Measurements from ENCODE around the gene OR5C1. TPM values are rescaled to one million over a fixed set of nuclear protein-coding genes. Genes with fewer than 3 reads are reported as not detected.
"Not testable (repeated sequence)": the region's sequence is repeated elsewhere in the genome, so short reads cannot be mapped to it uniquely, and the experiment has no call there.

OR5C1 gene
- total and polyA plus RNA-seq, 8 donors = not detected

DNA sequence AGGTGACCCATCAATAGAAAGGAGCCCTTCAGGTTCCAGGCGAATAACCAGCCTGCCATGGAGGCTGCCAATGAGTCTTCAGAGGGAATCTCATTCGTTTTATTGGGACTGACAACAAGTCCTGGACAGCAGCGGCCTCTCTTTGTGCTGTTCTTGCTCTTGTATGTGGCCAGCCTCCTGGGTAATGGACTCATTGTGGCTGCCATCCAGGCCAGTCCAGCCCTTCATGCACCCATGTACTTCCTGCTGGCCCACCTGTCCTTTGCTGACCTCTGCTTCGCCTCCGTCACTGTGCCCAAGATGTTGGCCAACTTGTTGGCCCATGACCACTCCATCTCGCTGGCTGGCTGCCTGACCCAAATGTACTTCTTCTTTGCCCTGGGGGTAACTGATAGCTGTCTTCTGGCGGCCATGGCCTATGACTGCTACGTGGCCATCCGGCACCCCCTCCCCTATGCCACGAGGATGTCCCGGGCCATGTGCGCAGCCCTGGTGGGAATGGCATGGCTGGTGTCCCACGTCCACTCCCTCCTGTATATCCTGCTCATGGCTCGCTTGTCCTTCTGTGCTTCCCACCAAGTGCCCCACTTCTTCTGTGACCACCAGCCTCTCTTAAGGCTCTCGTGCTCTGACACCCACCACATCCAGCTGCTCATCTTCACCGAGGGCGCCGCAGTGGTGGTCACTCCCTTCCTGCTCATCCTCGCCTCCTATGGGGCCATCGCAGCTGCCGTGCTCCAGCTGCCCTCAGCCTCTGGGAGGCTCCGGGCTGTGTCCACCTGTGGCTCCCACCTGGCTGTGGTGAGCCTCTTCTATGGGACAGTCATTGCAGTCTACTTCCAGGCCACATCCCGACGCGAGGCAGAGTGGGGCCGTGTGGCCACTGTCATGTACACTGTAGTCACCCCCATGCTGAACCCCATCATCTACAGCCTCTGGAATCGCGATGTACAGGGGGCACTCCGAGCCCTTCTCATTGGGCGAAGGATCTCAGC, 11.6 kb downstream of the OR5C1 start, which contains the start of gene OR1K1:
OR1K1 (plus strand) TSS at position 58 of the 995 bp plus-strand sequence; CDS start at position 58, 0 bp downstream.
- no peak within 1 kb of the TSS for H3K4me3 ChIP-seq
- WGBS, 2 donors = 90 to 96% methylated on average over 30 of the region's 30 CpGs
- ATAC-seq = no peak
- H3K9me3 ChIP-seq = no peaks in the 10 kb centered on the region
- FAIRE-seq = no peak
- TF ChIP-seq, protein P1, sequence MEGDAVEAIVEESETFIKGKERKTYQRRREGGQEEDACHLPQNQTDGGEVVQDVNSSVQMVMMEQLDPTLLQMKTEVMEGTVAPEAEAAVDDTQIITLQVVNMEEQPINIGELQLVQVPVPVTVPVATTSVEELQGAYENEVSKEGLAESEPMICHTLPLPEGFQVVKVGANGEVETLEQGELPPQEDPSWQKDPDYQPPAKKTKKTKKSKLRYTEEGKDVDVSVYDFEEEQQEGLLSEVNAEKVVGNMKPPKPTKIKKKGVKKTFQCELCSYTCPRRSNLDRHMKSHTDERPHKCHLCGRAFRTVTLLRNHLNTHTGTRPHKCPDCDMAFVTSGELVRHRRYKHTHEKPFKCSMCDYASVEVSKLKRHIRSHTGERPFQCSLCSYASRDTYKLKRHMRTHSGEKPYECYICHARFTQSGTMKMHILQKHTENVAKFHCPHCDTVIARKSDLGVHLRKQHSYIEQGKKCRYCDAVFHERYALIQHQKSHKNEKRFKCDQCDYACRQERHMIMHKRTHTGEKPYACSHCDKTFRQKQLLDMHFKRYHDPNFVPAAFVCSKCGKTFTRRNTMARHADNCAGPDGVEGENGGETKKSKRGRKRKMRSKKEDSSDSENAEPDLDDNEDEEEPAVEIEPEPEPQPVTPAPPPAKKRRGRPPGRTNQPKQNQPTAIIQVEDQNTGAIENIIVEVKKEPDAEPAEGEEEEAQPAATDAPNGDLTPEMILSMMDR (IDR thresholded peaks at IDR 0.05) = no peak
- H3K36me3 ChIP-seq = no peaks in the 10 kb centered on the region
- no peak within 1 kb of the TSS for H3K27ac ChIP-seq
- no peaks in the 10 kb centered on the region for H3K4me1 ChIP-seq
- no peak for DNase-seq
- H3K27me3 ChIP-seq = no peaks in the 10 kb centered on the region
- intact Hi-C loops (cut with DNase I) = no loop called here

DNA sequence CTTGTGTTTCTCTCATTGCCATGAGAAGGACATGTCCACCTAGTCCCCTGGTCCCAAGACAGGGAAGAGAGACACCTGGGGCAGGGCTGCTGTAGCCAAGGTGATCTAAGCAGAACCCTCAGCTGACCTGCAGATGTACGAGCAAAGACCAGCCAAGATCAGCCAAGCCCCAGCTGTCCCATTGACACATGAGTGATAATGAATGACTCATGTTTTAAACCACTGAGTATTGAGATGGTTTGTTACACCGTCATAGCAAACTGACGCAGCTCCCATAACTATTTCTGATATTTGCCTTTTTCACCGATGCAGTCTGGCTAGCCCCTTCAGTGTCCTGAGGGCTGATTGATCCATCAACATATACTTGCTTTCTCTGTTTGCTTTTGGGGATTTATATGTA, 17.9 kb downstream of the OR5C1 start:
- no peaks in the 10 kb centered on the region for H3K36me3 ChIP-seq
- TF ChIP-seq, protein P1 (IDR thresholded peaks at IDR 0.05) = no peak
- intact Hi-C loops (cut with DNase I) = no loop called here
- no peaks in the 10 kb centered on the region for H3K27me3 ChIP-seq
- H3K27ac ChIP-seq = no peak overlapping the region
- WGBS, 2 donors = 94 to 97% methylated on average over 4 of the region's 4 CpGs
- H3K9me3 ChIP-seq = no peaks in the 10 kb centered on the region
- H3K4me3 ChIP-seq = no peak overlapping the region
- peaks cover 3 to 7% (median 4%) of the 10 kb centered on the region in 3 donors for H3K4me1 ChIP-seq
- no peak for FAIRE-seq
- no peak for ATAC-seq
- DNase-seq = no peak

DNA sequence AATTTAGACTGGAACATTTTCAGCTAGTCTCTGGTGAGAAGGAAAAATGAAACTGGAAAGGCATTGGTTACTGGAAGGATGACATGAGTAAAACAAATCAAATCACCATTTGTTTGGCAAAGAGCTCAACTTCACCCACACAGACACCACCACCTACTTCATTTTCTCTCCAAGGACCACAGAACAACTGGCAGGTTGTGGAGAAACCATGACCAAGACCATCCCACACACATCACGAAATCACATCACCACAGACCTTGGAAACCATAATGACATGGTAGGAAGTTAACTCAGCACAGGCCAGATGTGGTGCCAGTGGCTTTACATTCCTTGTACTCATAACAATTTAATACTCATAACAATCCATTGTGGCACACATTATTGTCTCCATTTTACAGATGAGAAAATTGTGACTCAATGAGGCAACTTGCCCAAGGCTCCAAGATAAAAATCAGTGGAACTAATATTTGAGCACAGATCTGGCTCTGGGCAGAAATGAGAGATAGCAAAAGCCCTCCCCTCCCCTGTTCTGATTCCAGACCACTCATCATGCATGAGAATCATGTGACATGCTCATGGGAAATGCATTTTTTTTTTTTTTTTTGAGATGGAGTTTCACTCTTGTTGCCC, 18.7 kb downstream of the OR5C1 start:
- no peaks in the 10 kb centered on the region for H3K27me3 ChIP-seq
- TF ChIP-seq, protein P1 (IDR thresholded peaks at IDR 0.05) = no peak
- DNase-seq = no peak
- no peak for FAIRE-seq
- H3K27ac ChIP-seq = no peak overlapping the region
- no peaks in the 10 kb centered on the region for H3K36me3 ChIP-seq
- intact Hi-C loops (cut with DNase I) = no loop called here
- no peak for ATAC-seq
- no peaks in the 10 kb centered on the region for H3K9me3 ChIP-seq
- no peak overlapping the region for H3K4me3 ChIP-seq
- WGBS, 2 donors = 85 to 89% methylated on average over 1 of the region's 1 CpG
- H3K4me1 ChIP-seq = peaks cover 3 to 7% (median 4%) of the 10 kb centered on the region in 3 donors

DNA sequence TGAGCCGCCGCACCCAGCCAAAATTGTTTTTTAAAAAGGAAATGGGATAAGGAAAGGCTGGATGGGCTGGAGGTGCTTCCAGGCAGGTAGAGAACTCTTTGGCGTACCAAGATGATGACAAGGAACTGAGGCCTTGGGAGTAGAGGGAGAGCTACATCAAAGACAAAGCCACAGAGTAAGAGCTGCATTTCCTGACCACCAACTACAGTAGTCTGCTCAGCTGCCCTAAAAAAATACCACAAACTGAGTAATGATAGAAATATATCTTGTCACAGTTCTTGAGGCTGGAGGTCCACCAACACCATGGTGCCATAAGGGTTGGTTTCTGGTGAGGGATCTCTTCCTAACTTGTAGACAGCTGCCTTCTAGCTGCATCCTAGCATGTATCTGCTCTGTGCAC, 19.4 kb downstream of the OR5C1 start:
- TF ChIP-seq, protein P1 (IDR thresholded peaks at IDR 0.05) = no peak

DNA sequence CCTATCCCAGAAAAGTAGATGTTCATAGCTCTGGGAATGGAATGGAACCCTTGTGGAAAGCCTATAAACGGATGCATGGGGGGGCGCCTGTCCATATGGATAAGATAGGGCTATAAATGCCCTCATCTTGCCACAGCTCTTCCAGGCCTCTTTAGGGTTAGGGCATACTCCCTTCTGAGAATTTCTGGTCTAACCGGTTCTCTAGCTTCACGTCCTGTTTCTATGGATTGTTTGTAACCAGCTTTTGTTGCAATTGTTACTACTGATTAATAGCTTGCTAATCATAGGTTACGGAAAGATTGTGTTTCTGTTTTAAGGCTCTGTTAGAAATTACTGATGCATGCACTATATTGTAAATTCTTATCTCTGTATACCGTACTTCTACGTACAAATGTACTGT, 20.5 kb downstream of the OR5C1 start:
- H3K4me3 ChIP-seq; H3K9me3 ChIP-seq; intact Hi-C loops (cut with DNase I); DNase-seq; FAIRE-seq; H3K36me3 ChIP-seq; H3K27me3 ChIP-seq; H3K4me1 ChIP-seq: not testable (repeated sequence)
- 26 to 27% methylated on average over 7 of the region's 7 CpGs for WGBS, 2 donors
- H3K27ac ChIP-seq = peak overlapping the region in 2 of 4 donors; percentile 26 to 55
- ATAC-seq = peak in 3 of 4 donors; percentile 13 to 42 (median 27)

More for the DNA sequence above, 19.4 kb downstream of the OR5C1 start:
- H3K4me3 ChIP-seq = no peak overlapping the region
- no peak overlapping the region for H3K27ac ChIP-seq
- FAIRE-seq (no peak), ATAC-seq (no peak), DNase-seq (no peak)
- peaks cover 3 to 7% (median 4%) of the 10 kb centered on the region in 3 donors for H3K4me1 ChIP-seq
- H3K9me3 ChIP-seq = no peaks in the 10 kb centered on the region
- intact Hi-C loops (cut with DNase I) = no loop called here
- no peaks in the 10 kb centered on the region for H3K27me3 ChIP-seq
- H3K36me3 ChIP-seq = no peaks in the 10 kb centered on the region
- WGBS, 2 donors = 93 to 99% methylated on average over 3 of the region's 3 CpGs

Data from pancreas (tissue), 10 donors.